Uterus (tissue), 2 donors: ENCODE results near the gene ENPP3.

Experiments used
- CTCF ChIP-seq, 4 experiments: fragments of 200-600 bp in 2 of 4; fragments of 450-650 bp in 2 of 4; sonication (generic) in 2 of 4; IDR thresholded peaks; one replicate each; pipeline ENCODE4 v1.5.1; 2016 to 2019; ENCODE audit warnings: antibody characterized with exemption in 4 of 4, mild to moderate bottlenecking in 2 of 4, moderate library complexity in 1 of 4
- POLR2A ChIP-seq, 2 donors: fragments of 450-650 bp; IDR thresholded peaks; one replicate each; pipeline ENCODE4 v1.6.1; 2016; ENCODE audit warnings: antibody characterized with exemption in 2 of 2, mild to moderate bottlenecking in 1 of 2, moderate library complexity in 1 of 2

- TF ChIP-seq POLR2A (IDR thresholded peaks at IDR 0.05) (no peak), CTCF (IDR thresholded peaks at IDR 0.05) (no peak)
Observed at GRCh38 chr6:131658287-131658686, 21.2 kb downstream of the ENPP3 start.
